GM18873 (cell line): Measurements from ENCODE around the gene C17orf78.
"Not testable (repeated sequence)": the region's sequence is repeated elsewhere in the genome, so short reads cannot be mapped to it uniquely, and the experiment has no call there.

Source experiments
- ATAC-seq: cut with Tn5 transposase; IDR thresholded peaks from one replicate; pipeline ENCODE4 v1.9.1; 2021; ENCODE audit warnings: mild to moderate bottlenecking, moderate library complexity, moderate number of reproducible peaks; ENCODE audit not compliant: unreplicated experiment, low FRiP score

Gene C17orf78

GRCh38 chr17:37385474-37385990 lies 9.7 kb downstream of the C17orf78 start:
- ATAC-seq: no peak

DNA sequence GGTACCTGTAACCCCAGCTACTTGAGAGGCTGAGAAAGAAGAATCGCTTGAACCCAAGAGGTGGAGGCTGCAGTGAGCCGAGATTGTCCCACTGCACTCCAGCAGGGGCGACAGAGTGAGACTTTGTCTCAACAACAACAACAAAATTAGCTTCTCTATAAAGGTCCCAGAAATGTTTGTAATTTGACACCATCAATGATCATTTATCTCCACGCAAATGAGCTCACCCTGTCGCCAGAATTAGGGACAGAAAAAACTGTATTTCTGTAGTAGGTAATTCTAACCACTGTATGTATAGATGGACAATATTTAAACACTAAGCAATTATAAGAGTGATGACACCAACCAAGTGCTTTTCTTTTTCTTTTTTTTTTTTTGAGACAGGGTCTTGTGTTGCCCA lies 10.7 kb downstream of the C17orf78 start:
- no peak for ATAC-seq

GRCh38 chr17:37388266-37388665 lies 12.5 kb downstream of the C17orf78 start:
- ATAC-seq: no peak

DNA sequence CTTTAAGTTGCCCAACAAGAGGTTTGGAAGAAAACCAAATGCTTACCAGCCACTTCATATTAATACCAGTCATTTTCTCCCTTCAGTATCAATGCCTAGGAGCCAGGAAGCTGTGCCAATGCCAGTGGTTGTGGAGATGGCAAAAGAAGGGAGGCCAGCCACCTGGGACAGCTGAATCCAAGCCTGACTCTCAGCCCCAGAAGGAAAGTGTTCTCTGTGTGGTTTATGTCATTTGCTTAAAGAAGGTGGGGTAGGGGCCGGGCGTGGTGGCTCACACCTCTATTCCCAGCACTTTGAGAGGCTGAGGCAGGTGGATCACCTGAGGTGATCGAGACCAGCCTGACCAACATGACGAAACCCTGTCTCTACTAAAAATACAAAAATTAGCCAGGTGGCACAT lies 13.4 kb downstream of the C17orf78 start:
- no peak for ATAC-seq

DNA sequence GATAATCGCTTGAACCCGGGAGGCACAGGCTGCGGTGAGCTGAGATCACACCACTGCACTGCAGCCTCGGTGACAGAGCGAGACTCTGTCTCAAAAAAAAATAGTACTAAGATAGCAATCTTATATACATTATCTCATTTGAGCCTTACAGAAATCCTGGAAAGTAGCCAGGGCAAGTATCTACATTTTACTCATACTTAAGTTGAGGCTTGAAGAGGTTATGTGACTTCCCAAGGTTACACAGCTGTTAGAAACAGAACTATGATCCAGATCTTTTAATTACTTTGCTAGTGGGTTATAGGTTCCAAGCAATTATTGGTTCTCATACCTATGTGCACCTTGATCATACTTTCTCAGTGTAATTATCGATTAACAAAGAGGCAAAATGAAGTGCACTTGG lies 15.4 kb downstream of the C17orf78 start:
- no peak for ATAC-seq

GRCh38 chr17:37392024-37392590 lies 16.3 kb downstream of the C17orf78 start:
- no peak for ATAC-seq

DNA sequence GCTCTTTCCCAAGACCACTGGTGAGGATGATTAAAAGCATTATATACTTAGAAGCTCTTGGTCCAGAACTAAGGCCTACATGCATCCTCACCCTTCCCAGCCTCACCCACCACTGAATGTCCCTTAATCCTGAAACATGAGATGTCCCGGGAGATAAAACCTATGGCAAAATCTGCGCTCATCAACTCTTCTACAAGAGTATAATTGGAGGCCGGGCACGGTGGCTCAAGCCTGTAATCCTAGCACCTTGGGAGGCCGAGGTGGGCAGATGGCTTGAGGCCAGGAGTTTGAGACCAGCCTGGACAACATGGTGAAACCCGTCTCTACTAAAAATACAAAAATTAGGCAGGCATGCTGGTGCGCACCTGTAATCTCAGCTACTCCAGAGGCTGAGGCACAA lies 17.6 kb downstream of the C17orf78 start:
- no peak for ATAC-seq

GRCh38 chr17:37399265-37399803 lies 23.5 kb downstream of the C17orf78 start:
- ATAC-seq: no peak

- no peak for ATAC-seq
These were observed 24.7 kb downstream of the C17orf78 start for GRCh38 chr17:37400505-37400904.

- ATAC-seq: not testable (repeated sequence)
These were observed 29.7 kb downstream of the C17orf78 start for GRCh38 chr17:37405522-37405921.

GRCh38 chr17:37405955-37406634 lies 30.3 kb downstream of the C17orf78 start:
- peak; percentile 29 for ATAC-seq

DNA sequence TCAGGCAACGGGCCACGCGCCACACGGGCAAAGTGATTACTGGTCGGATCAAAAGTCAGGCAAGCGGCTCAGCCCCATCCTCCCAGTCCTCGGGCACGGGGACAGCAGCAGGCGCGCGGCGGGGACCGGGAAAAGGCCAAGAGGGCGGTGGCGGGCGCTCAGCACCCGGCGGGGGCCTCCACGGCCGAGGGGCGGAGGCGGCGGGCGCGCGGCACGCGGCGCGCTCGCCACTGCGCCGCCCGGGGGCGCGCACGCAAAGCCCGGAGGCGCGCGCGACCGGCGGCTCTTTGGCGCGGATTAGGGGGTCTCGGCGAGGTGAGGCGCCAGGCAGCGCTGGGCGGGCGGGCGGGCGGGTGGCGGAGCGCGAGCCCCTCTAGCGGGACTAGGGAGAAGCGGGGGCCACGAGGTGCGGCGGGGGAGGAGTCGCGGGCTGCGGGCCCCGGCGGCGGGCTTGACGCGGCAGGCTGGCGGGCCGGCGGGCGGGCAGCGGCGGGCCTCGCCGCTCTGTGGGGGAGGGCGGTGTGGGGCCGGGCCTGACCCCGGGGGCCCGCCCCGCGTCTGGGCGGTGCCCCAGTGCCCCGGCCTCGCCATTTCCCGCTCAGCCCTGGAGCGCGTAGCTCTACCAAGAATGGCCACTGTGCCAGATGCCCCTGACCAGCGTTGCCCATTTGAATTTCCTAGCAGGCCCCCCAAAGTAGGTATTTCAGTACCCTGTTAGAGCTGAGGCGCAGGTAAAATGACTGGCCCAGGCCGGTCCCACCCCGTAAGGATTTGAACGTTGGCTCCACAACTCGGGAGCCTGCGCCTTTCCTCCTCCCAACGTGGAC lies 31.1 kb downstream of the C17orf78 start, which contains the start of the genes ACACA and TADA2A:
Gene ACACA, minus strand, starts transcription at position 202 of the 827 bp plus-strand sequence. CDS start 537 bp downstream, outside the sequence.
Gene TADA2A, plus strand, starts transcription at position 252 of the 827 bp plus-strand sequence. CDS start 4,480 bp downstream, outside the sequence.
- ATAC-seq: peak; percentile 57

GRCh38 chr17:37408145-37408479 lies 32.3 kb downstream of the C17orf78 start:
- ATAC-seq: not testable (repeated sequence)

- no peak for ATAC-seq
These were observed 34.6 kb downstream of the C17orf78 start for GRCh38 chr17:37410357-37410756.

DNA sequence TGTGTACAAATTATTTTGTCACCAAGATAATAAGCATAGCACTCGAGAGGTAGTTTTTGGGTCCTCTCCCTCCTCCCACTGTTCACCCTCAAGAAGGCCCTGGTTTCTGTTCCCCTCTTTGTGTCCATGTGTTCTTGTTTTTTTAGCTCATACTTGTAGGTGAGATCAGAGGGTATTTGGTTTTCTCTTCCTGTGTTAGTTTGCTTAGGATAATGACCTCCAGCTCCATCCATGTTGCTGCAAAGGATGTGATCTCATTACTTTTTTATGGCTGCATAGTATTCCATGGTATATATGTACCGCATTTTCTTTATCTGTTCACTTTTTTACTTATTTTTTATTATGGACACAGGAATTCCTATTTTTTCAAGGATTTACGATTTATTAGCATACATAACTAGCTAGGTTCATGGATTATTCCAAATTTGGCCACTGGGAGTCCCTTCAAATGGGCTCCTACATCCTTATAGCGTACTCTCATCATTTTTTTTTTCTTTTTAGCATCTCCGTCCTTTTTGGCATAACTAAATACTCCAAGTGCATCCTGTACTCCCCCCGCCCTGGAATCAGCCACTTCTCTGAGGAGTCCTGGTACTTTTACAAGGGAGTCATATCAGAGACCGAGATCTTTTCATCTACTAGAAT lies 38.2 kb downstream of the C17orf78 start:
- no peak for ATAC-seq

- ATAC-seq: no peak
These were observed 42.1 kb downstream of the C17orf78 start for GRCh38 chr17:37417852-37418251.

GRCh38 chr17:37422971-37423625 lies 47.3 kb downstream of the C17orf78 start:
- no peak for ATAC-seq

DNA sequence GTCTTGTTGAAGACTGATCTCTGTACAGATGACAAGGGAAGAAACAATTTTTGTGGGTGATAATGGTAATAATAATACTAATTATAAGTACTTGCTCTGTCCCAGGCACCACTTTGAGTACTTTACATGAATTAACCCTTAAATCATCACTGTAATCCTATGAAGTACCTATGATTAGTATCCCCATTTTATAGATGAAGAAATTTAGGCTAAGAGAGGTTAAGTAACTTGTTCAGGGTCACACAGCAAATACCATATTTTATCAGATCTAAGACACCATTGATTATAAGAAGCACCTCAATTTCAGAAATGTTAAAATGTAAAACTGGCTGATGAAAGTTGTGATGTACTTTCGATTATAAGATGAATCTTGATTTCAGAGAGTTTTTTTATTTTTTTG lies 49.5 kb downstream of the C17orf78 start:
- no peak for ATAC-seq

- no peak for ATAC-seq
These were observed 53.3 kb downstream of the C17orf78 start for GRCh38 chr17:37429039-37429438.

DNA sequence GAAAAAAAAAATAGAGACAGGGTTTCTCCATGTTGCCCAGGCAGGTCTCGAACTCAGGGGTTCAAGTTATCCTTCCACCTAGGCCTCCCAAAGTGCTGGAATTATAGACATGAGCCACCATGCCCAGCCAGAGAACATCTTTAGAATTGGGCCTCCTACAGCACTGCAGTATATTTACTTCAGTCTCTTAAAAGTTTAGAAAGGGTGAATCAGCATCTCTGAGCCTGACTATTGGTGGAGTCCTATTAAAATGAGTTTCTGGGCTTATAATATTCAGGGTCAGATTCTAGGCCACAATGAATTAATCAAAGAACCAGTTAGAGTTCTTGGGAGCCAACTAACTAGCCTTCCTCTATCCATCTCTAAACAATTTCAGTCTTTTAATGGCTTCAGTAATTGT lies 53.7 kb downstream of the C17orf78 start:
- ATAC-seq: no peak
